GM12872 (cell line): ENCODE measurements around the gene NTN3.

Experiments
- CTCF ChIP-seq: IDR thresholded peaks from 3 replicates; pipeline ENCODE4 v1.5.1; 2011; ENCODE audit warnings: low read depth, mild to moderate bottlenecking, low read length, moderate library complexity; ENCODE audit not compliant: insufficient read depth

Gene NTN3

GRCh38 chr16:2471016-2471652 is at the start of gene NTN3:
NTN3 (plus strand) TSS chr16:2471297; CDS start chr16:2471702, 405 bp downstream.
- no peak for TF ChIP-seq CTCF

DNA sequence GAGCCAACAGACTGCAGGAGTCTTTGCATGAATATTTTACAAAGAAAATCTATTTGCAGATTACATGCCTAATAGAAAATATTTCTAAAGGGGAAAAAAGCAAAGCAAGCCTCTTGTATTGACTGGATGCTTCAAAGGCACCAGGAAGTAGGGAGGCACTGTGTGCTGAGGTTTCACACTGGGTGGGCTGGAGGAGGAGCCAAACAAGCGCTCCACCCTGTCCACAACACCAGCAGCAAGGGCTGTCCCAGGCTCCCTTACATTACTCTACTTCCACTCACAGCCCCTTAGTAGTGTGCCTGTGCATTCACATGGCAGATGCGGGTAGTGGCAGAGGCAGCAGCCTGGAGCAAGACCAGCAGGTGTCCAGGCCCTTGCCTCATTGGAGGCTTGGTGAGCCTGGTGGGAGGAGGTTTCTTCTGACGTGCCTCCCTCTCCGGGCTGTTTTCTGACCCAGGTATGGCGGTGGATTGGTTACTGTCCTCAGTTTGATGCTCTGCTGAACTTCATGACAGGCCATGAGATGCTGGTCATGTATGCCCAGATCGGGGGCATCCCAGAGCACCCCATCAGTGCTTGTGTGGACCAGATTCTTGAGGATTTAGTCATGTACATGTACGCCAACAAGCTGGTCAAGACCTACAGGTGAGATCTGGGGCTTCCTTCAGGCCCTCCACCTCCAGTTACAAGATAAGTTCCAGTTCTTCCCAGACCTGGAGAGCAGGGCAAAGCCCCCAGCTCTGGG is 48.8 kb upstream of the NTN3 start:
- no peak for TF ChIP-seq CTCF

DNA sequence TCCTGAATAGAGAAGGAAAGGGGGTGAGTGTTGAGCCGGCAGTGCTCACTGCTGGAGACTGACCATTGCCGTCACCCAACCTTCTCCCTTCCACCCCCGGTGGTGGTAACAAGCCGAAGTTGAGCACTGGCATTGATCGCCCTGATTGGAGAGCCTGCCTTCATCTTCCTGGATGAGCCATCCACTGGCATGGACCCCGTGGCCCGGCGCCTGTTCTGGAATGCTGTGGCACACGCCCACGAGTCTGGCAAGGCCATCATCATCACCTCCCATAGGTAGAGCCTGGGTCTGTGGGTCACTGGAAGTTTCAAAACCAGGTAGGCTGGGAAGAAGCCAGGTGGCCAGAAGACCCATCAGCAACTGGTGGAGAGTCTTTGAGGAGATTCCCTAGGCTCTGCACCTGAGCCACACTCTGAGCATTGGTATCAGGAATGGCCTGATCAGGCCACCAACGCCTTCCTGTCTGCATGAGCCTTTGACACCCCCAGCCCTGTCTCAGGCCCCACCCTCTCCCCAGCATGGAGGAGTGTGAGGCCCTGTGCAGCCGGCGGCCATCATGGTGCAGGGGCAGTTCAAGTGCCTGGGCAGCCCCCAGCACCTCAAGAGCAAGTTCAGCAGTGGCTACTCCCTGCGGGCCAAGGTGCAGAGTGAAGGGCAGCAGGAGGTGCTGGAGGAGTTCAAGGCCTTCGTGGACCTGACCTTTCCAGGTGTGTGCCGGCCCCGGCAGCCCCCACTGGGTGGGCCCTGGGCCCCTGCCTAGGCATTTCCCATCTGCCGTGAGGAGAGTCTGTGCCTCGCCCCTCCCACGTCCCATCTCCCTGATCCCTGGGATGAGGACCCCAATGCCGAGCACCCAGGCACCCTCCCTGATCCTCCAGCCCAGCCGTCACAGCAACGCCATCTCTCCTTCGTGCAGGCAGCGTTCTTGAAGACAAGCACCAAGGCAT is 46.8 kb upstream of the NTN3 start:
- TF ChIP-seq CTCF, result no peak

- no peak for TF ChIP-seq CTCF
These were observed 46.0 kb upstream of the NTN3 start for GRCh38 chr16:2425008-2425518.

GRCh38 chr16:2425825-2426430 is 45.2 kb upstream of the NTN3 start:
- no peak for TF ChIP-seq CTCF

DNA sequence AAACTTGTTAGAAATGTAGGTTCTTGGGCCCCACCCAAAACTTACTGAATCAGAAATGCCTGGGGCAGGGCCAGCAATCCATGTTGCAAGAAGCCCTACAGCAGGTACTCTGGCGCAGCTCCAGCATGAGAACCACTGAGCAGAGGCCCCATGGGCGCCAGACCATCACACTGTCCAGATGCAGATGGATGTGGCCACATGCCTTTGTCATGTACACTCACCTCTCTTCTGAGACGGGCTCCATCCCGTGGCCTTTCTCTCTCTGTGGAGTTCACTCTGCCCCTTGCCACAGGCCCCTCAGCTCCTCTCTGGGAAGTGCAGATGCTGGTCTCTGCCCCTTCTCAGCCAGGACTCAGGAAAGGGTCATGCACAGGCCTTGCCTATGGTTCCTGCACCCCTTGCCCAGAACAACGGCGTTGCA is 44.1 kb upstream of the NTN3 start:
- TF ChIP-seq CTCF, result no peak
